IPS-NIHi7 (cell line): ENCODE results near the gene DPF3.

Experiments
- DNase-seq: peaks from one replicate; pipeline ENCODE4 v3.0.0; 2012; ENCODE audit warnings: mixed read lengths; ENCODE audit errors: extremely low spot score

Gene DPF3

GRCh38 chr14:72839753-72840607 is 53.9 kb downstream of the DPF3 start:
- no peak for DNase-seq

- DNase-seq = no peak
Measured at GRCh38 chr14:72839351-72839750, 54.5 kb downstream of the DPF3 start.

- DNase-seq = no peak
Measured at GRCh38 chr14:72836085-72836484, 57.8 kb downstream of the DPF3 start.

- no peak for DNase-seq
Measured at GRCh38 chr14:72833174-72833573, 60.7 kb downstream of the DPF3 start.

- DNase-seq = peak; percentile 33
Measured at GRCh38 chr14:72830786-72831594, 62.9 kb downstream of the DPF3 start.

- no peak for DNase-seq
Measured at GRCh38 chr14:72830356-72830755, 63.5 kb downstream of the DPF3 start.

GRCh38 chr14:72828604-72829003 is 65.3 kb downstream of the DPF3 start:
- DNase-seq = no peak

GRCh38 chr14:72826039-72826438 is 67.9 kb downstream of the DPF3 start:
- DNase-seq = no peak

GRCh38 chr14:72825486-72825885 is 68.4 kb downstream of the DPF3 start:
- no peak for DNase-seq

GRCh38 chr14:72824051-72824450 is 69.8 kb downstream of the DPF3 start:
- DNase-seq = no peak

- no peak for DNase-seq
Measured at GRCh38 chr14:72822946-72823611, 70.8 kb downstream of the DPF3 start.

- DNase-seq = no peak
Measured at GRCh38 chr14:72818998-72819397, 74.9 kb downstream of the DPF3 start.

GRCh38 chr14:72816287-72816686 is 77.6 kb downstream of the DPF3 start:
- DNase-seq = no peak

GRCh38 chr14:72815430-72815829 is 78.5 kb downstream of the DPF3 start:
- DNase-seq = no peak

GRCh38 chr14:72812292-72812851 is 81.5 kb downstream of the DPF3 start:
- DNase-seq = no peak

- DNase-seq = no peak
Measured at GRCh38 chr14:72810201-72810600, 83.7 kb downstream of the DPF3 start.

- no peak for DNase-seq
Measured at GRCh38 chr14:72809063-72809462, 84.8 kb downstream of the DPF3 start.

- no peak for DNase-seq
Measured at GRCh38 chr14:72808564-72808963, 85.3 kb downstream of the DPF3 start.

- no peak for DNase-seq
Measured at GRCh38 chr14:72802588-72802946, 91.3 kb downstream of the DPF3 start.

- DNase-seq = no peak
Measured at GRCh38 chr14:72801836-72802587, 91.9 kb downstream of the DPF3 start.

GRCh38 chr14:72801381-72801812 is 92.5 kb downstream of the DPF3 start:
- no peak for DNase-seq
